HepG2 (cell line): ENCODE data around the gene TBC1D4.

ENCODE experiments used
- CREB1 ChIP-seq, 2 experiments: fragments of 450-650 bp in 1 of 2; IDR thresholded peaks; 2 replicates each; pipeline ENCODE4 v1.6.1; 2016 to 2017; ENCODE audit warnings: control low read depth in 1 of 2, mild to moderate bottlenecking in 1 of 2, missing compliant biosample characterization in 1 of 2, missing genetic modification characterization in 1 of 2
- FOXA1 ChIP-seq, 2 experiments: fragments of 450-650 bp in 1 of 2; sonication (generic) in 1 of 2; formaldehyde crosslinking in 1 of 2; IDR thresholded peaks; 2 replicates each; pipeline versions ENCODE4 v1.4.0 to v1.6.1; 2016 to 2020; ENCODE audit warnings: missing genetic modification reagents in 1 of 2
- GRHL1 ChIP-seq: sonication (generic); formaldehyde crosslinking; conservative IDR thresholded peaks from 2 replicates; pipeline ENCODE4 v1.8.0; 2022; ENCODE audit warnings: missing genetic modification reagents
- GZF1 ChIP-seq: sonication (generic); formaldehyde crosslinking; IDR thresholded peaks from 2 replicates; pipeline ENCODE4 v1.5.1; 2020; ENCODE audit warnings: mild to moderate bottlenecking, missing genetic modification reagents
- KLF11 ChIP-seq: IDR thresholded peaks from 2 replicates; pipeline ENCODE4 v1.6.1; 2016; ENCODE audit warnings: missing compliant biosample characterization
- MZF1 ChIP-seq: sonication (generic); formaldehyde crosslinking; IDR thresholded peaks from 2 replicates; pipeline ENCODE4 v1.8.1; 2023; ENCODE audit warnings: mild to moderate bottlenecking, missing genetic modification reagents, borderline replicate concordance
- PBX3 ChIP-seq: sonication (generic); formaldehyde crosslinking; IDR thresholded peaks from 2 replicates; pipeline ENCODE4 v1.8.1; 2023; ENCODE audit warnings: missing genetic modification reagents, inconsistent platforms, borderline replicate concordance
- PCBP2 ChIP-seq: fragments of 200-400 bp; formaldehyde crosslinking; optimal IDR thresholded peaks from 2 replicates; pipeline ENCODE3; 2018; ENCODE audit warnings: low read length, low read depth; ENCODE audit not compliant: poor library complexity, severe bottlenecking
- RFX5 ChIP-seq: IDR thresholded peaks from 2 replicates; pipeline ENCODE4 v1.6.1; 2011; ENCODE audit warnings: low read depth, low read length, improper control_type of control experiment
- SMYD3 ChIP-seq: sonication (generic); formaldehyde crosslinking; IDR thresholded peaks from 2 replicates; pipeline ENCODE4 v1.8.1; 2023; ENCODE audit warnings: mild to moderate bottlenecking, missing genetic modification reagents
- ZFP82 ChIP-seq: sonication (generic); formaldehyde crosslinking; IDR thresholded peaks from 2 replicates; pipeline ENCODE4 v1.5.1; 2020; ENCODE audit warnings: mild to moderate bottlenecking, missing genetic modification reagents, borderline replicate concordance
- ZSCAN9 ChIP-seq: IDR thresholded peaks from 2 replicates; pipeline ENCODE4 v1.6.1; 2016; ENCODE audit warnings: borderline replicate concordance
- TF ChIP-seq, protein P1 (sequence below): sonication (generic); formaldehyde crosslinking; IDR thresholded peaks from 2 replicates; pipeline ENCODE4 v1.9.0; 2022; ENCODE audit warnings: missing genetic modification reagents, mild to moderate bottlenecking, borderline replicate concordance

GRCh38 chr13:75294110-75294509 lies 187.9 kb downstream of the TBC1D4 start:
- TF ChIP-seq, protein P1, sequence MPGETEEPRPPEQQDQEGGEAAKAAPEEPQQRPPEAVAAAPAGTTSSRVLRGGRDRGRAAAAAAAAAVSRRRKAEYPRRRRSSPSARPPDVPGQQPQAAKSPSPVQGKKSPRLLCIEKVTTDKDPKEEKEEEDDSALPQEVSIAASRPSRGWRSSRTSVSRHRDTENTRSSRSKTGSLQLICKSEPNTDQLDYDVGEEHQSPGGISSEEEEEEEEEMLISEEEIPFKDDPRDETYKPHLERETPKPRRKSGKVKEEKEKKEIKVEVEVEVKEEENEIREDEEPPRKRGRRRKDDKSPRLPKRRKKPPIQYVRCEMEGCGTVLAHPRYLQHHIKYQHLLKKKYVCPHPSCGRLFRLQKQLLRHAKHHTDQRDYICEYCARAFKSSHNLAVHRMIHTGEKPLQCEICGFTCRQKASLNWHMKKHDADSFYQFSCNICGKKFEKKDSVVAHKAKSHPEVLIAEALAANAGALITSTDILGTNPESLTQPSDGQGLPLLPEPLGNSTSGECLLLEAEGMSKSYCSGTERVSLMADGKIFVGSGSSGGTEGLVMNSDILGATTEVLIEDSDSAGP (CRISPR knock-in tag), result no peak
- no peak for TF ChIP-seq PCBP2
- TF ChIP-seq PBX3, result no peak
- TF ChIP-seq SMYD3, result no peak
- no peak for TF ChIP-seq GZF1 (CRISPR knock-in tag)
- TF ChIP-seq KLF11 (CRISPR knock-in tag), result no peak
- no peak for TF ChIP-seq GRHL1 (CRISPR knock-in tag)
- no peak for TF ChIP-seq ZFP82
- no peak for TF ChIP-seq ZSCAN9
- TF ChIP-seq CREB1 (IDR thresholded peaks at IDR 0.05), result no peak
- no peak for TF ChIP-seq CREB1 (CRISPR knock-in tag; IDR thresholded peaks at IDR 0.05)
- TF ChIP-seq RFX5, result no peak
- no peak for TF ChIP-seq MZF1
- TF ChIP-seq FOXA1 (IDR thresholded peaks at IDR 0.05), result no peak
- no peak for TF ChIP-seq FOXA1 (CRISPR knock-in tag; IDR thresholded peaks at IDR 0.05)
